Body of pancreas (tissue), 4 donors: Measurements from ENCODE around the gene TBL2. TPM values are rescaled to one million over a fixed set of nuclear protein-coding genes. Genes with fewer than 3 reads are reported as not detected.
"Not testable (repeated sequence)": the region's sequence is repeated elsewhere in the genome, so short reads cannot be mapped to it uniquely, and the experiment has no call there.

Experiments used
- ATAC-seq: fragments of 150-250 bp; one replicate; pipeline ENCODE4 v1.9.1; 2016
- DNase-seq, 4 donors: peaks; one replicate each; pipeline ENCODE4 v3.0.0-alpha.2; 2019
- H3K27ac ChIP-seq, 4 donors: fragments of 200-600 bp; sonication (generic); 1 replicate in 3 of 4; 2 replicates in 1 of 4; pipeline versions ENCODE4 v1.5.1 to v1.6.1; 2016 to 2019; ENCODE audit warnings: mild to moderate bottlenecking in 1 of 4, mixed read lengths in 1 of 4, moderate library complexity in 1 of 4
- H3K27me3 ChIP-seq, 2 donors: fragments of 200-600 bp; sonication (generic); one replicate each; pipeline ENCODE4 v1.6.0; 2016; ENCODE audit warnings: mild to moderate bottlenecking in 1 of 2
- H3K36me3 ChIP-seq, 2 donors: fragments of 200-600 bp; sonication (generic); replicated peaks in 1 of 2; 2 replicates each; pipeline ENCODE4 v1.5.1; 2016; ENCODE audit warnings: low read depth in 2 of 2; ENCODE audit not compliant: insufficient read depth in 1 of 2
- H3K4me1 ChIP-seq: fragments of 200-600 bp; sonication (generic); one replicate; pipeline ENCODE4 v1.6.0; 2016
- H3K4me3 ChIP-seq, 2 donors: fragments of 200-600 bp; sonication (generic); 1 replicate in 1 of 2; 2 replicates in 1 of 2; pipeline ENCODE4 v1.5.1; 2016 to 2019
- H3K9me3 ChIP-seq, 3 donors: fragments of 200-600 bp; sonication (generic); 1 replicate in 2 of 3; 2 replicates in 1 of 3; pipeline ENCODE4 v1.5.1; 2016
- POLR2A ChIP-seq, 3 donors: fragments of 450-650 bp; IDR thresholded peaks; one replicate each; pipeline ENCODE4 v1.6.1; 2016; ENCODE audit warnings: antibody characterized with exemption in 3 of 3, mild to moderate bottlenecking in 2 of 3
- WGBS, 2 donors: methylation state at CpG; one replicate each; pipeline ENCODE4 v1.1.5; 2017; 5-methylcytosine and 5-hydroxymethylcytosine counted together
- intact Hi-C: fragments of 100-400 bp; cut with DNase I; formaldehyde crosslinking; loops from one replicate; pipeline ENCODE4 v1.15.1; 2023
- total RNA-seq, 2 donors: library from RNA; depleted of rRNA; stranded (reverse); fragments of >200 nt; gene quantifications; one replicate each; pipeline ENCODE4 v1.1.0, GENCODE V29; 2016
- TF ChIP-seq, protein P1 (sequence below), 7 experiments: fragments of 450-650 bp in 4 of 7; fragments of 200-600 bp in 3 of 7; sonication (generic) in 3 of 7; IDR thresholded peaks; one replicate each; pipeline ENCODE4 v1.5.1; 2016 to 2019; ENCODE audit warnings: antibody characterized with exemption in 7 of 7

TBL2 gene
- total RNA-seq, 2 donors from 2014 or later, result 25.9 to 30.7 TPM

DNA sequence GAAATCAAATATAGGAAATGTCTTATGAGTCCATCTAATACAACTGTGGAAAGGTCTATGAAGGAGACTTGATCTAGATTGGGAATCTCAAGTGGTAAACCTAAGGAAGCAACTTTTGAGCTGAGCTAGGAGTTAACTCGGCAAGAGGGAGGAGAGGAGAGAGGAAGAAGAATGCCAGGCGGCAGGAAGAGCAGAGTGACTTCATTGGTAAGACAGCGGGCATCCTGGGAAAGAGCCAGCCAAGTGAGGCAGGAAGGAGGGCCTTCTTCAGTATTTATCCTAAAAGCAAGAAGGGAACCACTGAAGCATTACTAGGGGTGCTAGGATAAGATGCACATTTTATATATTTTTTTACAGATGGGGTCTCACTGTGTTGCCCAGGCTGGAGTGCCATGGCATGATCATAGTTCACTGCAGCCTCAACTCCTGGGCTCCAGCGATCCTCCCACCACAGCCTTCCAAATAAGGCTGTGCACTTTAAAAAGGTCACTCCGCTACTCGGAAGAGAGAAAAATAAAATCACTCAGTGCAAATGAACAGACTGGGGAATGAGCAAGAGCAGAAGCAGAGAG, 22.9 kb downstream of the TBL2 start:
- H3K4me3 ChIP-seq, result no peak overlapping the region
- WGBS, 2 donors, result 47 to 49% methylated on average over 6 of the region's 6 CpGs
- TF ChIP-seq POLR2A (IDR thresholded peaks at IDR 0.05), result no peak
- TF ChIP-seq, protein P1, sequence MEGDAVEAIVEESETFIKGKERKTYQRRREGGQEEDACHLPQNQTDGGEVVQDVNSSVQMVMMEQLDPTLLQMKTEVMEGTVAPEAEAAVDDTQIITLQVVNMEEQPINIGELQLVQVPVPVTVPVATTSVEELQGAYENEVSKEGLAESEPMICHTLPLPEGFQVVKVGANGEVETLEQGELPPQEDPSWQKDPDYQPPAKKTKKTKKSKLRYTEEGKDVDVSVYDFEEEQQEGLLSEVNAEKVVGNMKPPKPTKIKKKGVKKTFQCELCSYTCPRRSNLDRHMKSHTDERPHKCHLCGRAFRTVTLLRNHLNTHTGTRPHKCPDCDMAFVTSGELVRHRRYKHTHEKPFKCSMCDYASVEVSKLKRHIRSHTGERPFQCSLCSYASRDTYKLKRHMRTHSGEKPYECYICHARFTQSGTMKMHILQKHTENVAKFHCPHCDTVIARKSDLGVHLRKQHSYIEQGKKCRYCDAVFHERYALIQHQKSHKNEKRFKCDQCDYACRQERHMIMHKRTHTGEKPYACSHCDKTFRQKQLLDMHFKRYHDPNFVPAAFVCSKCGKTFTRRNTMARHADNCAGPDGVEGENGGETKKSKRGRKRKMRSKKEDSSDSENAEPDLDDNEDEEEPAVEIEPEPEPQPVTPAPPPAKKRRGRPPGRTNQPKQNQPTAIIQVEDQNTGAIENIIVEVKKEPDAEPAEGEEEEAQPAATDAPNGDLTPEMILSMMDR (IDR thresholded peaks at IDR 0.05), result no peak
- peak overlapping the region in 1 of 4 donors; percentile 98 for H3K27ac ChIP-seq
- H3K4me1 ChIP-seq, result peaks cover 27% of the 10 kb centered on the region
- intact Hi-C loops, result no loop called here
- H3K36me3 ChIP-seq, result peaks cover 3 to 8% of the 10 kb centered on the region in 2 donors
- no peaks in the 10 kb centered on the region for H3K27me3 ChIP-seq
- no peak for ATAC-seq
- no peak for DNase-seq
- no peaks in the 10 kb centered on the region for H3K9me3 ChIP-seq

DNA sequence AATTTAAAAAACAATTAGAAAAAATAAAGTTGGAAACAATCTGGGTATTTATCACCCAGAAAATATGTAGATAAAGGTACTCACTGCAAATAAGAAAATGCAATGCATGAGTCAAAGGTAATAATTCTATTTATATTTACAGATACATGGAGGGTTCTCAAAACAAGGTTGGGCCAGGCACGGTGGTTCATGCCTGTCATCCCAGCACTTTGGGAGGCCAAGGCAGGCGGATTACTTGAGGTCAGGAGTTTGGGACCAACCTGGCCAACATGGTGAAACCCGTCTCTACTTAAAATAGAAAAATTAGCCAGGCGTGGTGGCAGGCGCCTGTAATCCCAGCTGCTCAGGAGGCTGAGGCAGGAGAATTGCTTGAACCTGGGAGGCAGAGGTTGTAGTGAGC, 28.3 kb downstream of the TBL2 start:
- DNase-seq, H3K9me3 ChIP-seq, H3K36me3 ChIP-seq, ATAC-seq, H3K27ac ChIP-seq, intact Hi-C loops, H3K4me3 ChIP-seq, H3K4me1 ChIP-seq, H3K27me3 ChIP-seq: not testable (repeated sequence)
- WGBS, 2 donors, result 88 to 91% methylated on average over 5 of the region's 5 CpGs

GRCh38 chr7:73549176-73549575, 29.2 kb downstream of the TBL2 start:
- TF ChIP-seq POLR2A (IDR thresholded peaks at IDR 0.05), result no peak
- TF ChIP-seq, protein P1 (IDR thresholded peaks at IDR 0.05), result no peak
- Histone ChIP-seq H3K27me3 (no peaks in the 10 kb centered on the region), H3K36me3 (peaks cover 3 to 8% of the 10 kb centered on the region in 2 donors), H3K27ac (no peak overlapping the region), H3K4me1 (no peaks in the 10 kb centered on the region), H3K4me3 (no peak overlapping the region), H3K9me3 (no peaks in the 10 kb centered on the region)
- intact Hi-C loops, result no loop called here
- 62 to 75% methylated on average over 4 of the region's 4 CpGs for WGBS, 2 donors
- DNase-seq (no peak), ATAC-seq (no peak)

- Histone ChIP-seq H3K27ac (no peak overlapping the region), H3K4me3 (no peak overlapping the region), H3K36me3 (peaks cover 3 to 12% of the 10 kb centered on the region in 2 donors), H3K27me3 (no peaks in the 10 kb centered on the region), H3K4me1 (no peaks in the 10 kb centered on the region), H3K9me3 (no peaks in the 10 kb centered on the region)
- no peak for DNase-seq
- TF ChIP-seq, protein P1 (IDR thresholded peaks at IDR 0.05), result no peak
- TF ChIP-seq POLR2A (IDR thresholded peaks at IDR 0.05), result no peak
- intact Hi-C loops, result no loop called here
- ATAC-seq, result no peak
- WGBS, 2 donors, result 92% methylated on average over 7 to 9 of the region's 9 CpGs
These were observed 30.5 kb downstream of the TBL2 start for GRCh38 chr7:73547841-73548240.

DNA sequence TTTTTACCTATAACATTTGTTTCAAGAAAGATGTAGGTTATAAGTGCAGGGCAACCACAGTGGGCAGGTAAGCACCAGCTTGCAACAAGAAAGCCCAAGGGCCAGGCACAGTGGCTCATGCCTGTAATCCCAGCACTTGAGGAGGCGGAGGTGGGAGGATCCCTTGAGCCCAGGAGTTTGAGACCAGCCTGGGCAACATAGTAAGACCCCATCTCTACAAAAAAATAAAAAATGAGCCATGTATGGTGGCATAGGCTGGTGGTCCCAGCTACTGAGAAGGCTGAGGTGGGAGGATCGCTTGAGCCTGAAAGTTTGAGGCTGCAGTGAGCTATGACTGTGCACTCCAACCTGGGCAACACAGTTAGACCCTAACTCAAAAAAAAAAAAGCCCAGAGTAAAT, 33.7 kb downstream of the TBL2 start:
- intact Hi-C loops, result no loop called here
- ATAC-seq (no peak), DNase-seq (no peak)
- Histone ChIP-seq H3K27ac (no peak overlapping the region), H3K9me3 (no peaks in the 10 kb centered on the region), H3K4me3 (no peak overlapping the region), H3K4me1 (no peaks in the 10 kb centered on the region), H3K27me3 (no peaks in the 10 kb centered on the region), H3K36me3 (peaks cover 3 to 15% of the 10 kb centered on the region in 2 donors)
- 88 to 100% methylated on average over 2 of the region's 2 CpGs for WGBS, 2 donors
- TF ChIP-seq POLR2A (IDR thresholded peaks at IDR 0.05), result no peak
- TF ChIP-seq, protein P1 (IDR thresholded peaks at IDR 0.05), result no peak
